ENCODE results near the gene ACAD9. TPM values are rescaled to one million over a fixed set of nuclear protein-coding genes. Genes with fewer than 3 reads are reported as not detected.
A peak's percentile ranks its signal among the peaks of the same experiment; 100 is the strongest.

The ACAD9 gene
- total and polyA plus RNA-seq, 2 experiments from 2014 or later = 22.3 to 29.7 TPM

GRCh38 chr3:128845778-128846485, 33.5 kb upstream of the ACAD9 start:
- H3K4me2 ChIP-seq (ENCODE audit: unreplicated experiment) = peak overlapping the region; percentile 73
- no peak overlapping the region for H3K27ac ChIP-seq
- H4K20me1 ChIP-seq (ENCODE audit: insufficient read depth) = no peaks in the 10 kb centered on the region
- peak overlapping the region; percentile 58 for H3K4me3 ChIP-seq
- no peaks in the 10 kb centered on the region for H3K79me2 ChIP-seq (ENCODE audit: insufficient read depth)
- whole genome bisulfite sequencing, 2 experiments (ENCODE audit: low coverage in 1 of 2, low lambda C conversion rate in 2 of 2, missing lambda C conversion rate in 2 of 2) = 1 to 6% methylated on average over 23 to 28 of the region's 32 CpGs
- TF ChIP-seq EZH2 (IDR thresholded peaks at IDR 0.05; ENCODE audit: insufficient read depth, poor library complexity, severe bottlenecking) = no peak
- TF ChIP-seq EZH2phosphoT487 (IDR thresholded peaks at IDR 0.05; ENCODE audit: insufficient read depth, low read depth) = no peak
- peak; percentile 82 for DNase-seq
- H3K9ac ChIP-seq = peak overlapping the region; percentile 57
- in situ Hi-C loops (cut with MboI) = no loop called here
- H3K36me3 ChIP-seq (ENCODE audit: low read depth) = no peaks in the 10 kb centered on the region
- H3K9me2 ChIP-seq (ENCODE audit: insufficient read depth) = no peaks in the 10 kb centered on the region
- H2AFZ ChIP-seq = peak overlapping the region; percentile 90
- no peaks in the 10 kb centered on the region for H3K9me3 ChIP-seq (ENCODE audit: low read depth)
- H3K27me3 ChIP-seq (replicated peaks; ENCODE audit: insufficient read depth) = no peaks in the 10 kb centered on the region
- H3K4me1 ChIP-seq (ENCODE audit: insufficient read depth) = no peaks in the 10 kb centered on the region
- no peaks in the 10 kb centered on the region for H3F3A ChIP-seq (ENCODE audit: insufficient read depth)

- Histone ChIP-seq H2AFZ (peak overlapping the region; percentile 90), H3K36me3 (ENCODE audit: low read depth) (no peaks in the 10 kb centered on the region), H3K27ac (no peak overlapping the region), H4K20me1 (ENCODE audit: insufficient read depth) (no peaks in the 10 kb centered on the region), H3K9me2 (ENCODE audit: insufficient read depth) (no peaks in the 10 kb centered on the region), H3K27me3 (replicated peaks; ENCODE audit: insufficient read depth) (no peaks in the 10 kb centered on the region), H3K9me3 (ENCODE audit: low read depth) (no peaks in the 10 kb centered on the region), H3K9ac (no peak overlapping the region; the same call in 1 of the 2 replicates), H3K4me1 (ENCODE audit: insufficient read depth) (no peaks in the 10 kb centered on the region), H3F3A (ENCODE audit: insufficient read depth) (no peaks in the 10 kb centered on the region), H3K4me3 (no peak overlapping the region), H3K79me2 (ENCODE audit: insufficient read depth) (no peaks in the 10 kb centered on the region), H3K4me2 (ENCODE audit: unreplicated experiment) (no peak overlapping the region)
- WGBS, 2 experiments (ENCODE audit: low coverage in 1 of 2, low lambda C conversion rate in 2 of 2, missing lambda C conversion rate in 2 of 2) = 75 to 96% methylated on average over 8 to 13 of the region's 13 CpGs
- in situ Hi-C loops (cut with MboI) = no loop called here
- no peak for TF ChIP-seq EZH2phosphoT487 (IDR thresholded peaks at IDR 0.05; ENCODE audit: insufficient read depth, low read depth)
- TF ChIP-seq EZH2 (IDR thresholded peaks at IDR 0.05; ENCODE audit: insufficient read depth, poor library complexity, severe bottlenecking) = no peak
- DNase-seq = no peak
These were observed 32.9 kb upstream of the ACAD9 start for GRCh38 chr3:128846486-128846891.

- Histone ChIP-seq H3K4me3 (no peak overlapping the region), H3K27ac (no peak overlapping the region), H3K9ac (no peak overlapping the region), H3K9me3 (ENCODE audit: low read depth) (no peaks in the 10 kb centered on the region), H2AFZ (no peak overlapping the region), H3K36me3 (ENCODE audit: low read depth) (no peaks in the 10 kb centered on the region), H4K20me1 (ENCODE audit: insufficient read depth) (no peaks in the 10 kb centered on the region), H3F3A (ENCODE audit: insufficient read depth) (no peaks in the 10 kb centered on the region), H3K4me2 (ENCODE audit: unreplicated experiment) (no peak overlapping the region), H3K4me1 (ENCODE audit: insufficient read depth) (no peaks in the 10 kb centered on the region), H3K9me2 (ENCODE audit: insufficient read depth) (no peaks in the 10 kb centered on the region), H3K79me2 (ENCODE audit: insufficient read depth) (no peaks in the 10 kb centered on the region), H3K27me3 (replicated peaks; ENCODE audit: insufficient read depth) (no peaks in the 10 kb centered on the region)
- in situ Hi-C loops (cut with MboI) = no loop called here
- no peak for TF ChIP-seq EZH2phosphoT487 (IDR thresholded peaks at IDR 0.05; ENCODE audit: insufficient read depth, low read depth)
- no peak for TF ChIP-seq EZH2 (IDR thresholded peaks at IDR 0.05; ENCODE audit: insufficient read depth, poor library complexity, severe bottlenecking)
- 83 to 88% methylated on average over 15 of the region's 15 CpGs for WGBS, 2 experiments (ENCODE audit: low coverage in 1 of 2, low lambda C conversion rate in 2 of 2, missing lambda C conversion rate in 2 of 2)
- DNase-seq = no peak
These were observed 31.6 kb upstream of the ACAD9 start for GRCh38 chr3:128847666-128848370.

GRCh38 chr3:128848936-128849335, 30.5 kb upstream of the ACAD9 start:
- in situ Hi-C loops (cut with MboI) = no loop called here
- no peak overlapping the region for H2AFZ ChIP-seq

More at GRCh38 chr3:128848936-128849335, 30.5 kb upstream of the ACAD9 start:
- Histone ChIP-seq H3K4me1 (ENCODE audit: insufficient read depth) (no peaks in the 10 kb centered on the region), H3K27ac (no peak overlapping the region), H3F3A (ENCODE audit: insufficient read depth) (no peaks in the 10 kb centered on the region), H3K4me2 (ENCODE audit: unreplicated experiment) (no peak overlapping the region), H3K9ac (no peak overlapping the region), H3K9me3 (ENCODE audit: low read depth) (no peaks in the 10 kb centered on the region), H3K9me2 (ENCODE audit: insufficient read depth) (no peaks in the 10 kb centered on the region), H3K4me3 (no peak overlapping the region), H3K27me3 (replicated peaks; ENCODE audit: insufficient read depth) (no peaks in the 10 kb centered on the region), H3K36me3 (ENCODE audit: low read depth) (no peaks in the 10 kb centered on the region), H3K79me2 (ENCODE audit: insufficient read depth) (no peaks in the 10 kb centered on the region), H4K20me1 (ENCODE audit: insufficient read depth) (no peaks in the 10 kb centered on the region)
- TF ChIP-seq EZH2 (IDR thresholded peaks at IDR 0.05; ENCODE audit: insufficient read depth, poor library complexity, severe bottlenecking) (no peak), EZH2phosphoT487 (IDR thresholded peaks at IDR 0.05; ENCODE audit: insufficient read depth, low read depth) (no peak)
- no peak for DNase-seq
- 85 to 91% methylated on average over 13 of the region's 13 CpGs for WGBS, 2 experiments (ENCODE audit: low coverage in 1 of 2, low lambda C conversion rate in 2 of 2, missing lambda C conversion rate in 2 of 2)
